SK-N-SH (cell line): ENCODE measurements around the gene PSMB11.

Source experiments
- CTCF ChIP-seq: fragments of 200-600 bp; sonication (generic); IDR thresholded peaks from 2 replicates; pipeline ENCODE4 v1.6.1; 2017; ENCODE audit warnings: antibody characterized with exemption, mild to moderate bottlenecking, moderate library complexity
- EP300 ChIP-seq, 2 experiments: IDR thresholded peaks; 2 replicates each; pipeline versions ENCODE4 v1.4.0 to v1.6.1; 2012; ENCODE audit warnings: borderline replicate concordance in 1 of 2, low read depth in 1 of 2, low read length in 1 of 2
- GABPA ChIP-seq: IDR thresholded peaks from 2 replicates; pipeline ENCODE4 v1.4.0; 2012; ENCODE audit warnings: low read depth, mild to moderate bottlenecking
- JUND ChIP-seq: IDR thresholded peaks from 2 replicates; pipeline ENCODE4 v1.4.0; 2012
- NRF1 ChIP-seq: IDR thresholded peaks from 2 replicates; pipeline ENCODE4 v1.6.1; 2012; ENCODE audit warnings: low read depth, mild to moderate bottlenecking, low read length
- POLR2AphosphoS5 ChIP-seq: IDR thresholded peaks from 2 replicates; pipeline ENCODE4 v1.6.1; 2012; ENCODE audit warnings: low read depth, low read length
- RAD21 ChIP-seq: IDR thresholded peaks from 2 replicates; pipeline ENCODE4 v1.6.1; 2012; ENCODE audit warnings: mild to moderate bottlenecking, low read length
- RFX5 ChIP-seq: IDR thresholded peaks from 2 replicates; pipeline ENCODE4 v1.6.1; 2012; ENCODE audit warnings: mild to moderate bottlenecking, improper control_type of control experiment, low read length
- SIN3A ChIP-seq: IDR thresholded peaks from 2 replicates; pipeline ENCODE4 v1.6.1; 2012; ENCODE audit warnings: low read depth, mild to moderate bottlenecking, low read length, moderate library complexity, borderline replicate concordance
- TAF1 ChIP-seq: IDR thresholded peaks from 2 replicates; pipeline ENCODE4 v1.6.1; 2012; ENCODE audit warnings: low read depth, mild to moderate bottlenecking, low read length, moderate library complexity, borderline replicate concordance
- TEAD4 ChIP-seq: IDR thresholded peaks from 2 replicates; pipeline ENCODE4 v1.4.0; 2012; ENCODE audit warnings: mild to moderate bottlenecking, borderline replicate concordance; ENCODE audit not compliant: insufficient read depth
- USF2 ChIP-seq: fragments of 150-350 bp; IDR thresholded peaks from 2 replicates; pipeline ENCODE4 v1.6.1; 2017; ENCODE audit warnings: antibody characterized with exemption, low read length, low read depth, borderline replicate concordance
- YY1 ChIP-seq: IDR thresholded peaks from 2 replicates; pipeline ENCODE4 v1.4.0; 2012; ENCODE audit warnings: low read depth, mild to moderate bottlenecking
- TF ChIP-seq, protein P1 (sequence below): IDR thresholded peaks from 2 replicates; pipeline ENCODE4 v1.6.1; 2012; ENCODE audit warnings: mild to moderate bottlenecking, low read depth, low read length, moderate library complexity

GRCh38 chr14:23060536-23061260 lies 18.7 kb downstream of the PSMB11 start:
- no peak for TF ChIP-seq CTCF
- TF ChIP-seq USF2: no peak
- TF ChIP-seq EP300 (IDR thresholded peaks at IDR 0.05; ENCODE audit: borderline replicate concordance in 1 of 2, low read depth in 1 of 2, low read length in 1 of 2): no peak
- TF ChIP-seq RFX5: no peak
- TF ChIP-seq NRF1: no peak
- no peak for TF ChIP-seq GABPA
- no peak for TF ChIP-seq YY1
- no peak for TF ChIP-seq POLR2AphosphoS5
- TF ChIP-seq TEAD4: no peak
- no peak for TF ChIP-seq TAF1
- TF ChIP-seq, protein P1, sequence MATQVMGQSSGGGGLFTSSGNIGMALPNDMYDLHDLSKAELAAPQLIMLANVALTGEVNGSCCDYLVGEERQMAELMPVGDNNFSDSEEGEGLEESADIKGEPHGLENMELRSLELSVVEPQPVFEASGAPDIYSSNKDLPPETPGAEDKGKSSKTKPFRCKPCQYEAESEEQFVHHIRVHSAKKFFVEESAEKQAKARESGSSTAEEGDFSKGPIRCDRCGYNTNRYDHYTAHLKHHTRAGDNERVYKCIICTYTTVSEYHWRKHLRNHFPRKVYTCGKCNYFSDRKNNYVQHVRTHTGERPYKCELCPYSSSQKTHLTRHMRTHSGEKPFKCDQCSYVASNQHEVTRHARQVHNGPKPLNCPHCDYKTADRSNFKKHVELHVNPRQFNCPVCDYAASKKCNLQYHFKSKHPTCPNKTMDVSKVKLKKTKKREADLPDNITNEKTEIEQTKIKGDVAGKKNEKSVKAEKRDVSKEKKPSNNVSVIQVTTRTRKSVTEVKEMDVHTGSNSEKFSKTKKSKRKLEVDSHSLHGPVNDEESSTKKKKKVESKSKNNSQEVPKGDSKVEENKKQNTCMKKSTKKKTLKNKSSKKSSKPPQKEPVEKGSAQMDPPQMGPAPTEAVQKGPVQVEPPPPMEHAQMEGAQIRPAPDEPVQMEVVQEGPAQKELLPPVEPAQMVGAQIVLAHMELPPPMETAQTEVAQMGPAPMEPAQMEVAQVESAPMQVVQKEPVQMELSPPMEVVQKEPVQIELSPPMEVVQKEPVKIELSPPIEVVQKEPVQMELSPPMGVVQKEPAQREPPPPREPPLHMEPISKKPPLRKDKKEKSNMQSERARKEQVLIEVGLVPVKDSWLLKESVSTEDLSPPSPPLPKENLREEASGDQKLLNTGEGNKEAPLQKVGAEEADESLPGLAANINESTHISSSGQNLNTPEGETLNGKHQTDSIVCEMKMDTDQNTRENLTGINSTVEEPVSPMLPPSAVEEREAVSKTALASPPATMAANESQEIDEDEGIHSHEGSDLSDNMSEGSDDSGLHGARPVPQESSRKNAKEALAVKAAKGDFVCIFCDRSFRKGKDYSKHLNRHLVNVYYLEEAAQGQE: no peak
- TF ChIP-seq SIN3A: no peak
- TF ChIP-seq JUND: no peak
- no peak for TF ChIP-seq RAD21
